ENCODE data around the gene IQCH.

IQCH gene

GRCh38 chr15:67501177-67501835 lies 246.7 kb downstream of the IQCH start:
- no peak for DNase-seq
- no peaks in the 10 kb centered on the region for H3K27me3 ChIP-seq (ENCODE audit: insufficient read depth, low read depth, severe bottlenecking)
- TF ChIP-seq, protein P1, sequence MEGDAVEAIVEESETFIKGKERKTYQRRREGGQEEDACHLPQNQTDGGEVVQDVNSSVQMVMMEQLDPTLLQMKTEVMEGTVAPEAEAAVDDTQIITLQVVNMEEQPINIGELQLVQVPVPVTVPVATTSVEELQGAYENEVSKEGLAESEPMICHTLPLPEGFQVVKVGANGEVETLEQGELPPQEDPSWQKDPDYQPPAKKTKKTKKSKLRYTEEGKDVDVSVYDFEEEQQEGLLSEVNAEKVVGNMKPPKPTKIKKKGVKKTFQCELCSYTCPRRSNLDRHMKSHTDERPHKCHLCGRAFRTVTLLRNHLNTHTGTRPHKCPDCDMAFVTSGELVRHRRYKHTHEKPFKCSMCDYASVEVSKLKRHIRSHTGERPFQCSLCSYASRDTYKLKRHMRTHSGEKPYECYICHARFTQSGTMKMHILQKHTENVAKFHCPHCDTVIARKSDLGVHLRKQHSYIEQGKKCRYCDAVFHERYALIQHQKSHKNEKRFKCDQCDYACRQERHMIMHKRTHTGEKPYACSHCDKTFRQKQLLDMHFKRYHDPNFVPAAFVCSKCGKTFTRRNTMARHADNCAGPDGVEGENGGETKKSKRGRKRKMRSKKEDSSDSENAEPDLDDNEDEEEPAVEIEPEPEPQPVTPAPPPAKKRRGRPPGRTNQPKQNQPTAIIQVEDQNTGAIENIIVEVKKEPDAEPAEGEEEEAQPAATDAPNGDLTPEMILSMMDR (IDR thresholded peaks at IDR 0.05; ENCODE audit: low read depth, low read length), result no peak
- H3K4me3 ChIP-seq (ENCODE audit: low read depth, low read length), result no peak overlapping the region
- H3K9me3 ChIP-seq (ENCODE audit: severe bottlenecking), result no peaks in the 10 kb centered on the region
- H3K36me3 ChIP-seq, result no peaks in the 10 kb centered on the region
- no peak overlapping the region for H3K27ac ChIP-seq

DNA sequence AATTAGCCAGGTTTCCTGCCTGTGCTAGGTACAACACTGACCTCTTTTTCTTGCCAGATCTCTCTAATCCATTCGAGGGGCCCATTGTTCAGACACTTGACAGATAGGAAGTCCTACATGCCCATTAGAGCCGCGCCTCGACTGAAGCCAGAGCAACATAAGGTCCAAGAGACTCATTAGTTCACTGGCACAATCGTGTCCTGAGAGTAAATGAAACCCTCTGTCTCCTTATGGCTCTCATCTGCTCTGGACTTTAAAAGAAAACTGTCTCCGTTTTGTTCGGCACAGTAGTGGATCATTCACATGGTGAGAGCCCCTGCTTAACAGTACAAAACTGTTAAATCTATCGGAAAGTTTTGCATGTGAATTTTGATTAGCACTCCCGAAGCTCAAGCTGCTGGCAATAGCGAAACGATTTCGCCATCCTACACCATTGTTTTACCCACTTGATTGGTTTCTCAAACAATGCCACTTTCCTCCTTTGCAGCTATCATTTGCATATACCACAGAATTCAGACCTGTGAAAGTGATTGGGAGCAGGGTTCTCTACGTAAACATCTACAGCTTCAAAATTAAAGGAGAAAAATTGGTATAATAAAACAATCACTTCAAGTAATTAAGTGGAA lies 247.4 kb downstream of the IQCH start:
- H3K9me3 ChIP-seq (ENCODE audit: severe bottlenecking), result no peaks in the 10 kb centered on the region
- no peaks in the 10 kb centered on the region for H3K36me3 ChIP-seq
- no peak overlapping the region for H3K27ac ChIP-seq
- H3K4me3 ChIP-seq (ENCODE audit: low read depth, low read length), result no peak overlapping the region
- H3K27me3 ChIP-seq (ENCODE audit: insufficient read depth, low read depth, severe bottlenecking), result no peaks in the 10 kb centered on the region
- TF ChIP-seq, protein P1 (IDR thresholded peaks at IDR 0.05; ENCODE audit: low read depth, low read length), result no peak
- DNase-seq, result no peak

DNA sequence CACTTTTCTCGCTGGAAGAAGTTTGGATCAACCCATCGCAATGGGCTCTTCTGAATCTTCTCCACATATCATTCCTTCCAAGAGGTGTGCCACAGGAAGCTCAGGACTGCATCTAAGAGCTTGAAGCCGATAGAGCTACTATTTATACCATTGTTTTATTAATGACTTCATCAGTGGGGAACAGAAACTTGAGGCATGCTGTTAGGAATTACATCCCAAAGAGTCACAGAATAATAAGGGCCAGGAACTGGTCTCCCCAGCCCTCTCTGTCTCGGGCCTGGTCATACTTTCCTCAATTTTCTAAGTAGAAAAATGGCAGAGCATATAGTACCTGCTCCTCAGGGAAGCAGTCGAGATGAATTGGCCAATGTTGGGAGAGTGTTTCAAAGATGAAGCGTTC lies 249.5 kb downstream of the IQCH start:
- no peak for DNase-seq
- H3K9me3 ChIP-seq (ENCODE audit: severe bottlenecking), result no peaks in the 10 kb centered on the region
- H3K27me3 ChIP-seq (ENCODE audit: insufficient read depth, low read depth, severe bottlenecking), result no peaks in the 10 kb centered on the region
- no peak overlapping the region for H3K4me3 ChIP-seq (ENCODE audit: low read depth, low read length)
- no peak overlapping the region for H3K27ac ChIP-seq
- no peaks in the 10 kb centered on the region for H3K36me3 ChIP-seq
- TF ChIP-seq, protein P1 (IDR thresholded peaks at IDR 0.05; ENCODE audit: low read depth, low read length), result no peak

- no peak for DNase-seq
- no peaks in the 10 kb centered on the region for H3K27me3 ChIP-seq (ENCODE audit: insufficient read depth, low read depth, severe bottlenecking)
Measured at GRCh38 chr15:67504796-67505195, 250.2 kb downstream of the IQCH start.

GRCh38 chr15:67505675-67506572 lies 251.3 kb downstream of the IQCH start:
- Histone ChIP-seq H3K27me3 (ENCODE audit: insufficient read depth, low read depth, severe bottlenecking) (no peaks in the 10 kb centered on the region), H3K4me3 (ENCODE audit: low read depth, low read length) (no peak overlapping the region), H3K36me3 (no peaks in the 10 kb centered on the region), H3K27ac (no peak overlapping the region), H3K9me3 (ENCODE audit: severe bottlenecking) (no peaks in the 10 kb centered on the region)
- TF ChIP-seq, protein P1 (IDR thresholded peaks at IDR 0.05; ENCODE audit: low read depth, low read length), result no peak
- DNase-seq, result no peak

More at GRCh38 chr15:67504796-67505195, 250.2 kb downstream of the IQCH start:
- H3K9me3 ChIP-seq (ENCODE audit: severe bottlenecking), result no peaks in the 10 kb centered on the region
- TF ChIP-seq, protein P1 (IDR thresholded peaks at IDR 0.05; ENCODE audit: low read depth, low read length), result no peak
- H3K27ac ChIP-seq, result no peak overlapping the region
- no peaks in the 10 kb centered on the region for H3K36me3 ChIP-seq
- no peak overlapping the region for H3K4me3 ChIP-seq (ENCODE audit: low read depth, low read length)
